ENCODE results near the gene FBXW11.

- TF ChIP-seq EZH2 (IDR thresholded peaks at IDR 0.05; ENCODE audit: low read length, unreplicated experiment) (no peak), EZH2phosphoT487 (IDR thresholded peaks at IDR 0.05; ENCODE audit: borderline replicate concordance, low read length) (no peak), CTCF (conservative IDR thresholded peaks at IDR 0.05; ENCODE audit: low read depth, low read length) (no peak)
Observed at GRCh38 chr5:172038167-172038566, 31.7 kb upstream of the FBXW11 start.

Data from PC-3 (cell line).